PFSK-1 (cell line): ENCODE results near the gene PIP5KL1.

Source experiments
- FOXP2 ChIP-seq: optimal IDR thresholded peaks from 2 replicates; pipeline ENCODE3; 2011; ENCODE audit warnings: borderline replicate concordance, control low read depth, inconsistent platforms; ENCODE audit not compliant: insufficient read depth; ENCODE audit errors: extremely low read length, extremely low read depth
- POLR2AphosphoS5 ChIP-seq: IDR thresholded peaks from 2 replicates; pipeline ENCODE4 v1.6.1; 2012; ENCODE audit warnings: low read depth, mild to moderate bottlenecking, control low read depth, low read length, moderate library complexity
- TAF1 ChIP-seq: IDR thresholded peaks from 2 replicates; pipeline ENCODE4 v1.6.1; 2012; ENCODE audit warnings: low read length, control low read depth, borderline replicate concordance; ENCODE audit not compliant: insufficient read depth

- TF ChIP-seq POLR2AphosphoS5 (no peak), TAF1 (no peak), FOXP2 (no peak)
These were observed 26.8 kb downstream of the PIP5KL1 start for GRCh38 chr9:127903557-127904475.
